22Rv1 (cell line): ENCODE data around the gene SYF2.

ENCODE experiments used
- CTCF ChIP-seq: fragments of 450-650 bp; IDR thresholded peaks from 2 replicates; pipeline ENCODE4 v1.5.1; 2017; ENCODE audit warnings: mild to moderate bottlenecking
- ZFX ChIP-seq: fragments of 450-650 bp; IDR thresholded peaks from 2 replicates; pipeline ENCODE4 v1.6.1; 2017; ENCODE audit warnings: antibody characterized with exemption, borderline replicate concordance

GRCh38 chr1:25204797-25205480, 27.4 kb downstream of the SYF2 start:
- peak; percentile 88 for TF ChIP-seq CTCF
- TF ChIP-seq ZFX: no peak
